Keratinocyte (primary cell): ENCODE data around the gene SUSD5. TPM values are rescaled to one million over a fixed set of nuclear protein-coding genes. Genes with fewer than 3 reads are reported as not detected.

Experiments used
- DNase-seq: peaks from one replicate; pipeline ENCODE4 v3.0.0-alpha.2; 2011; ENCODE audit warnings: low read depth, missing footprints, low spot score
- FAIRE-seq: peaks from 2 replicates; lab custom pipeline; 2011; peaks lifted over from hg19 to GRCh38; lab: Jason Lieb, UNC
- H2AFZ ChIP-seq: 2 replicates; pipeline ENCODE4 v1.6.0; 2012; ENCODE audit warnings: low read length, control low read depth, inconsistent platforms; ENCODE audit not compliant: control insufficient read depth
- H3K27ac ChIP-seq: 2 replicates; pipeline ENCODE4 v1.5.1; 2011; ENCODE audit warnings: low read length; ENCODE audit not compliant: control insufficient read depth, insufficient read depth
- H3K27me3 ChIP-seq: 3 replicates; pipeline ENCODE4 v1.6.0; 2011; ENCODE audit warnings: low read length; ENCODE audit not compliant: control insufficient read depth, insufficient read depth; ENCODE audit errors: extremely low read depth
- H3K36me3 ChIP-seq, 2 experiments: 2 replicates in 1 of 2; 3 replicates in 1 of 2; pipeline ENCODE4 v1.5.1; 2011; ENCODE audit warnings: low read length in 2 of 2, mild to moderate bottlenecking in 1 of 2; ENCODE audit not compliant: control insufficient read depth in 2 of 2, insufficient read depth in 2 of 2; ENCODE audit errors: extremely low read depth in 1 of 2
- H3K4me1 ChIP-seq: 3 replicates; pipeline ENCODE4 v1.5.1; 2011; ENCODE audit warnings: low read length; ENCODE audit not compliant: control insufficient read depth, insufficient read depth; ENCODE audit errors: extremely low read depth
- H3K4me2 ChIP-seq: 3 replicates; pipeline ENCODE4 v1.6.0; 2011; ENCODE audit warnings: low read depth, low read length; ENCODE audit not compliant: control insufficient read depth, insufficient read depth; ENCODE audit errors: extremely low read depth
- H3K4me3 ChIP-seq, 3 experiments: fragments of 200-600 bp in 1 of 3; sonication (generic) in 1 of 3; 2 replicates in 2 of 3; 3 replicates in 1 of 3; pipeline ENCODE4 v1.5.1; 2011 to 2016; ENCODE audit warnings: low read length in 3 of 3, mild to moderate bottlenecking in 3 of 3, control low read depth in 2 of 3, inconsistent platforms in 1 of 3, low read depth in 1 of 3, mixed read lengths in 1 of 3, mixed run types in 1 of 3, moderate library complexity in 1 of 3; ENCODE audit not compliant: control insufficient read depth in 2 of 3, insufficient read depth in 2 of 3; ENCODE audit errors: extremely low read depth in 1 of 3
- H3K79me2 ChIP-seq: 2 replicates; pipeline ENCODE4 v1.6.0; 2012; ENCODE audit warnings: low read length; ENCODE audit not compliant: control insufficient read depth, insufficient read depth
- H3K9ac ChIP-seq: 3 replicates; pipeline ENCODE4 v1.6.0; 2011; ENCODE audit warnings: low read length; ENCODE audit not compliant: control insufficient read depth, insufficient read depth; ENCODE audit errors: extremely low read depth
- H3K9me1 ChIP-seq: 3 replicates; pipeline ENCODE4 v1.6.0; 2011; ENCODE audit warnings: low read length; ENCODE audit not compliant: control insufficient read depth, insufficient read depth; ENCODE audit errors: extremely low read depth
- H3K9me3 ChIP-seq: 2 replicates; pipeline ENCODE4 v1.5.1; 2012; ENCODE audit warnings: low read depth, low read length; ENCODE audit not compliant: control insufficient read depth
- H4K20me1 ChIP-seq: 3 replicates; pipeline ENCODE4 v1.6.0; 2011; ENCODE audit warnings: low read length; ENCODE audit not compliant: control insufficient read depth, insufficient read depth; ENCODE audit errors: extremely low read depth
- CTCF ChIP-seq, 3 experiments: IDR thresholded peaks in 1 of 3; conservative IDR thresholded peaks in 1 of 3; optimal IDR thresholded peaks in 1 of 3; 2 replicates in 2 of 3; 3 replicates in 1 of 3; pipeline versions ENCODE3 to v1.5.1; 2011; ENCODE audit warnings: low read length in 3 of 3, mild to moderate bottlenecking in 3 of 3, moderate library complexity in 2 of 3, control low read depth in 1 of 3, inconsistent platforms in 1 of 3; ENCODE audit not compliant: insufficient read depth in 2 of 3; ENCODE audit errors: extremely low read depth in 1 of 3
- EZH2 ChIP-seq: IDR thresholded peaks from one replicate; pipeline ENCODE4 v1.6.1; 2012; ENCODE audit warnings: inconsistent platforms, mild to moderate bottlenecking, low read length, moderate library complexity
- dilution Hi-C: fragments of 300-500 bp; cut with MboI; formaldehyde crosslinking; loops from one replicate; pipeline ENCODE4 v1.7.0; 2020; ENCODE audit warnings: low sequenced_read_pairs; ENCODE audit not compliant: extremely low pct_ligation_motif_present
- polyA plus RNA-seq, 5 experiments: library from polyadenylated mRNA; depleted of rRNA in 3 of 5; stranded (reverse) in 3 of 5; stranded (forward) in 1 of 5; unstranded in 1 of 5; fragments of >200 nt; gene quantifications; 1 replicate in 1 of 5; 2 replicates in 3 of 5; 3 replicates in 1 of 5; pipeline versions ENCODE4 v1.2.1 to v1.2.3, GENCODE V29; 2011 to 2012; ENCODE audit warnings: missing spikeins in 2 of 5, low read depth in 1 of 5, low replicate concordance in 1 of 5

The SUSD5 gene
- polyA plus RNA-seq, 1 donor (not counting 4 experiments of a cell fraction or from before 2014, with no cell fraction given) = 0.05 TPM

- H3K36me3 ChIP-seq = peaks cover 7 to 22% of the 10 kb centered on the region in 2 experiments
- H2AFZ ChIP-seq = no peak overlapping the region
- H3K9me1 ChIP-seq = peaks cover 2% of the 10 kb centered on the region
- H3K79me2 ChIP-seq = no peaks in the 10 kb centered on the region
- H3K27ac ChIP-seq = no peak overlapping the region
- FAIRE-seq (no peak), DNase-seq (no peak)
- no peak overlapping the region for H3K9ac ChIP-seq
- H3K9me3 ChIP-seq = no peaks in the 10 kb centered on the region
- no peak overlapping the region for H3K4me3 ChIP-seq
- H3K4me2 ChIP-seq = no peak overlapping the region
- H4K20me1 ChIP-seq = peaks cover 2% of the 10 kb centered on the region
- TF ChIP-seq EZH2 (no peak), CTCF (optimal IDR thresholded peaks at IDR 0.05 in 1 of 3, IDR thresholded peaks at IDR 0.05 in 1 of 3, conservative IDR thresholded peaks at IDR 0.05 in 1 of 3; ENCODE audit: extremely low read depth in 1 of 3, insufficient read depth in 2 of 3, low read length in 3 of 3) (no peak)
- no peaks in the 10 kb centered on the region for H3K27me3 ChIP-seq
- dilution Hi-C loops = no loop called here
- H3K4me1 ChIP-seq = no peaks in the 10 kb centered on the region
These were observed 71.7 kb downstream of the SUSD5 start for GRCh38 chr3:33146791-33147445.

- H3K27me3 ChIP-seq = no peaks in the 10 kb centered on the region
- no peak overlapping the region for H3K9ac ChIP-seq
- H3K27ac ChIP-seq = no peak overlapping the region
- no peak overlapping the region for H2AFZ ChIP-seq
- DNase-seq (no peak), FAIRE-seq (no peak)
- H3K4me1 ChIP-seq = no peaks in the 10 kb centered on the region
- no peak overlapping the region for H3K4me2 ChIP-seq
- no peaks in the 10 kb centered on the region for H3K79me2 ChIP-seq
- H4K20me1 ChIP-seq = peaks cover 2% of the 10 kb centered on the region
- TF ChIP-seq EZH2 (no peak), CTCF (optimal IDR thresholded peaks at IDR 0.05 in 1 of 3, IDR thresholded peaks at IDR 0.05 in 1 of 3, conservative IDR thresholded peaks at IDR 0.05 in 1 of 3; ENCODE audit: extremely low read depth in 1 of 3, insufficient read depth in 2 of 3, low read length in 3 of 3) (no peak)
- dilution Hi-C loops = no loop called here
- no peaks in the 10 kb centered on the region for H3K9me3 ChIP-seq
- H3K36me3 ChIP-seq = peaks cover 11 to 26% of the 10 kb centered on the region in 2 experiments
- no peak overlapping the region for H3K4me3 ChIP-seq
- peaks cover 2% of the 10 kb centered on the region for H3K9me1 ChIP-seq
These were observed 72.6 kb downstream of the SUSD5 start for GRCh38 chr3:33145901-33146580.
